Mucosa of descending colon (tissue), 3 donors: ENCODE measurements around the gene LCK. TPM values are rescaled to one million over a fixed set of nuclear protein-coding genes. Genes with fewer than 3 reads are reported as not detected.
"Not testable (repeated sequence)": the region's sequence is repeated elsewhere in the genome, so short reads cannot be mapped to it uniquely, and the experiment has no call there.

ENCODE experiments used
- ATAC-seq: fragments of 200-7000 bp; cut with Tn5 transposase; one replicate; pipeline ENCODE4 v1.9.1; 2020; ENCODE audit warnings: mild to moderate bottlenecking, moderate library complexity
- DNase-seq, 3 donors: peaks; one replicate each; pipeline ENCODE4 v3.0.0-alpha.2; 2020
- H3K36me3 ChIP-seq: fragments of 200-600 bp; one replicate; pipeline ENCODE4 v1.8.0; 2021; ENCODE audit warnings: low read depth, mild to moderate bottlenecking
- H3K4me1 ChIP-seq: fragments of 200-600 bp; one replicate; pipeline ENCODE4 v1.8.0; 2021; ENCODE audit warnings: low read depth, mild to moderate bottlenecking
- H3K4me3 ChIP-seq: fragments of 200-600 bp; one replicate; pipeline ENCODE4 v1.8.0; 2021; ENCODE audit warnings: mild to moderate bottlenecking
- H3K9me3 ChIP-seq: fragments of 200-600 bp; one replicate; pipeline ENCODE4 v1.8.0; 2021; ENCODE audit warnings: mild to moderate bottlenecking
- CTCF ChIP-seq: fragments of 200-600 bp; IDR thresholded peaks from one replicate; pipeline ENCODE4 v1.8.0; 2022; ENCODE audit warnings: antibody characterized with exemption, mild to moderate bottlenecking
- intact Hi-C, 2 donors: fragments of 100-400 bp; cut with DNase I in 1 of 2; cut with micrococcal nuclease in 1 of 2; formaldehyde crosslinking; loops; one replicate each; pipeline versions ENCODE4 v1.11.0 to v1.11.1; 2022; cut with DNase I, micrococcal nuclease
- total RNA-seq, 3 donors: library from RNA; stranded (reverse); fragmentation: NEBNext Ultra II Directional in 2 of 3; extraction: Animal tissue kit (Norgen Biotek cat#: 25700) in 2 of 3; gene quantifications; one replicate each; pipeline versions ENCODE4 v1.2.1 to v1.2.4, GENCODE V29; 2021 to 2023
- donor health status: DM: no; HTN: no; CAD: no; lungs with moderate emphysema.
- donor health status: DM: no; HTN: no; CAD: no.
- donor health status: DM: no; HTN: yes; CAD: no.

LCK gene
- total RNA-seq, 3 donors from 2014 or later = 4.7 to 6.0 (median 5.9) TPM

- no peak overlapping the region for H3K4me3 ChIP-seq
- intact Hi-C loops = no loop called here
These were observed 35.7 kb downstream of the LCK start for GRCh38 chr1:32286763-32287162.

GRCh38 chr1:32289256-32289655 lies 38.2 kb downstream of the LCK start:
- Histone ChIP-seq H3K36me3 (no peaks in the 10 kb centered on the region), H3K9me3 (no peaks in the 10 kb centered on the region), H3K4me3 (no peak overlapping the region), H3K4me1 (peaks cover 17% of the 10 kb centered on the region)
- TF ChIP-seq CTCF = no peak
- ATAC-seq (peak; percentile 42), DNase-seq (no peak)
- intact Hi-C loops = no loop called here

More at GRCh38 chr1:32286763-32287162, 35.7 kb downstream of the LCK start:
- TF ChIP-seq CTCF = no peak
- Histone ChIP-seq H3K4me1 (peaks cover 8% of the 10 kb centered on the region), H3K36me3 (no peaks in the 10 kb centered on the region), H3K9me3 (no peaks in the 10 kb centered on the region)
- ATAC-seq = no peak
- DNase-seq = no peak

GRCh38 chr1:32291145-32291707 lies 40.2 kb downstream of the LCK start:
- no peaks in the 10 kb centered on the region for H3K9me3 ChIP-seq
- ATAC-seq (peak; percentile 54), DNase-seq (no peak)
- H3K4me3 ChIP-seq = peak overlapping the region; percentile 71
- no peak for TF ChIP-seq CTCF
- no peaks in the 10 kb centered on the region for H3K36me3 ChIP-seq
- H3K4me1 ChIP-seq = peaks cover 28% of the 10 kb centered on the region
- intact Hi-C loops = no loop called here

GRCh38 chr1:32291708-32292538 lies 40.9 kb downstream of the LCK start, which contains the start of gene HDAC1:
TSS of gene HDAC1 (plus strand) at chr1:32292083. CDS start at chr1:32292170, 87 bp downstream.
- intact Hi-C loops = no loop called here
- no peaks in the 10 kb centered on the region for H3K9me3 ChIP-seq
- no peak for TF ChIP-seq CTCF
- peak; percentile 99 for DNase-seq
- H3K36me3 ChIP-seq = no peaks in the 10 kb centered on the region
- peak; percentile 92 for ATAC-seq
- H3K4me3 ChIP-seq = peak within 1 kb of the TSS; percentile 71
- H3K4me1 ChIP-seq = peaks cover 28% of the 10 kb centered on the region

GRCh38 chr1:32298211-32298610 lies 47.1 kb downstream of the LCK start:
- peaks cover 20% of the 10 kb centered on the region for H3K4me1 ChIP-seq
- H3K36me3 ChIP-seq, H3K9me3 ChIP-seq, ATAC-seq, intact Hi-C loops, DNase-seq, H3K4me3 ChIP-seq: not testable (repeated sequence)

GRCh38 chr1:32299327-32299726 lies 48.3 kb downstream of the LCK start:
- Histone ChIP-seq H3K9me3 (no peaks in the 10 kb centered on the region), H3K4me3 (no peak overlapping the region), H3K4me1 (peaks cover 11% of the 10 kb centered on the region), H3K36me3 (peaks cover 10% of the 10 kb centered on the region)
- no peak for TF ChIP-seq CTCF
- DNase-seq (no peak), ATAC-seq (no peak)
- intact Hi-C loops = no loop called here
